Smooth muscle cell (in vitro differentiated cells): ENCODE results near the gene DENND11. TPM values are rescaled to one million over a fixed set of nuclear protein-coding genes. Genes with fewer than 3 reads are reported as not detected.

Source experiments
- DNase-seq: peaks from one replicate; lab custom pipeline; 2025; ENCODE audit not compliant: unreplicated experiment; lab: John Stamatoyannopoulos, UW
- H2AFZ ChIP-seq: fragments of 200-600 bp; sonication (generic); 2 replicates; pipeline ENCODE4 v1.6.0; 2016; ENCODE audit warnings: antibody characterized with exemption, low read depth, mild to moderate bottlenecking
- H3F3A ChIP-seq: fragments of 200-600 bp; sonication (generic); 2 replicates; pipeline ENCODE4 v1.6.0; 2017; ENCODE audit warnings: antibody characterized with exemption, low read depth
- H3K27ac ChIP-seq: fragments of 200-600 bp; sonication (generic); 2 replicates; pipeline ENCODE4 v1.5.1; 2016; ENCODE audit warnings: low read depth, mild to moderate bottlenecking
- H3K27me3 ChIP-seq: fragments of 200-600 bp; sonication (generic); 2 replicates; pipeline ENCODE4 v1.6.1; 2016; ENCODE audit warnings: low read depth, mild to moderate bottlenecking
- H3K36me3 ChIP-seq: fragments of 200-600 bp; sonication (generic); 2 replicates; pipeline ENCODE4 v1.5.1; 2016; ENCODE audit warnings: low read depth
- H3K4me1 ChIP-seq: fragments of 200-600 bp; sonication (generic); 2 replicates; pipeline ENCODE4 v1.5.1; 2016; ENCODE audit warnings: low read depth
- H3K4me2 ChIP-seq: fragments of 200-600 bp; sonication (generic); 2 replicates; pipeline ENCODE4 v1.6.0; 2016; ENCODE audit warnings: mild to moderate bottlenecking
- H3K4me3 ChIP-seq: fragments of 200-600 bp; sonication (generic); 2 replicates; pipeline ENCODE4 v1.5.1; 2016; ENCODE audit warnings: mild to moderate bottlenecking
- H3K79me2 ChIP-seq: fragments of 200-600 bp; sonication (generic); 2 replicates; pipeline ENCODE4 v1.6.0; 2016; ENCODE audit warnings: low read depth, mild to moderate bottlenecking
- H3K9ac ChIP-seq: fragments of 200-600 bp; sonication (generic); 2 replicates; pipeline ENCODE4 v1.6.0; 2016; ENCODE audit warnings: low read depth
- H3K9me3 ChIP-seq: fragments of 200-600 bp; sonication (generic); replicated peaks from 2 replicates; pipeline ENCODE4 v1.5.1; 2016; ENCODE audit warnings: low read depth
- H4K20me1 ChIP-seq: fragments of 200-600 bp; sonication (generic); 2 replicates; pipeline ENCODE4 v1.6.0; 2016; ENCODE audit warnings: low read depth
- CTCF ChIP-seq: fragments of 200-600 bp; sonication (generic); IDR thresholded peaks from 2 replicates; pipeline ENCODE4 v1.5.1; 2017; ENCODE audit warnings: borderline replicate concordance, mild to moderate bottlenecking, antibody characterized with exemption; ENCODE audit not compliant: insufficient read depth, poor library complexity, severe bottlenecking
- WGBS: methylation state at CpG from one replicate; pipeline ENCODE4 v1.1.7; 2016; ENCODE audit warnings: low lambda C conversion rate; 5-methylcytosine and 5-hydroxymethylcytosine counted together
- polyA plus RNA-seq: library from polyadenylated mRNA; unstranded; fragments of >200 nt; fragmentation: Nextera tagmentation; extraction: Ambion mirVana; gene quantifications from 2 replicates; pipeline ENCODE4 v1.2.1, GENCODE V29; 2016
- total RNA-seq: library from RNA; depleted of rRNA; stranded (reverse); fragments of >200 nt; gene quantifications from 2 replicates; pipeline ENCODE4 v1.2.3, GENCODE V29; 2014

DENND11 gene
- total and polyA plus RNA-seq, 2 experiments from 2014 or later = 3.2 to 9.3 TPM

GRCh38 chr7:141742229-141742628 is 40.3 kb upstream of the DENND11 start:
- H3F3A ChIP-seq = no peaks in the 10 kb centered on the region
- H3K36me3 ChIP-seq = peaks cover 32% of the 10 kb centered on the region
- H3K9ac ChIP-seq = no peak overlapping the region
- H3K27ac ChIP-seq = no peak overlapping the region
- H2AFZ ChIP-seq = no peak overlapping the region
- peaks cover 28% of the 10 kb centered on the region for H3K79me2 ChIP-seq
- H3K4me2 ChIP-seq = no peak overlapping the region
- peaks cover 11% of the 10 kb centered on the region for H3K4me1 ChIP-seq
- no peaks in the 10 kb centered on the region for H3K9me3 ChIP-seq
- H3K4me3 ChIP-seq = no peak overlapping the region
- DNase-seq = no peak
- no peaks in the 10 kb centered on the region for H4K20me1 ChIP-seq
- WGBS = 66% methylated on average over 1 of the region's 1 CpG
- TF ChIP-seq CTCF = no peak
- no peaks in the 10 kb centered on the region for H3K27me3 ChIP-seq

- no peak for DNase-seq
- Histone ChIP-seq H3F3A (no peaks in the 10 kb centered on the region), H3K27me3 (no peaks in the 10 kb centered on the region), H3K79me2 (peaks cover 28% of the 10 kb centered on the region), H3K4me2 (peak overlapping the region; percentile 88), H3K9me3 (no peaks in the 10 kb centered on the region), H3K4me1 (peaks cover 11% of the 10 kb centered on the region), H3K27ac (no peak overlapping the region), H3K4me3 (peak overlapping the region; percentile 84), H3K9ac (peak overlapping the region; percentile 79), H3K36me3 (peaks cover 11% of the 10 kb centered on the region), H2AFZ (no peak overlapping the region), H4K20me1 (no peaks in the 10 kb centered on the region)
- no peak for TF ChIP-seq CTCF
- 86% methylated on average over 3 of the region's 3 CpGs for WGBS
These were observed 37.3 kb upstream of the DENND11 start for GRCh38 chr7:141739250-141739649.

GRCh38 chr7:141738592-141739013 is 36.6 kb upstream of the DENND11 start:
- TF ChIP-seq CTCF = no peak
- WGBS = 1% methylated on average over 6 of the region's 6 CpGs

GRCh38 chr7:141737836-141738591 is 36.0 kb upstream of the DENND11 start, which contains the start of gene SSBP1:
Gene SSBP1, plus strand, starts transcription at chr7:141738358. Its CDS starts 809 bp downstream, at chr7:141739167.
- Histone ChIP-seq H2AFZ (peak within 1 kb of the TSS; percentile 92), H4K20me1 (no peaks in the 10 kb centered on the region), H3K27ac (peak within 1 kb of the TSS; percentile 73), H3K4me3 (peak within 1 kb of the TSS; percentile 84), H3K36me3 (no peaks in the 10 kb centered on the region), H3K27me3 (no peaks in the 10 kb centered on the region), H3F3A (no peaks in the 10 kb centered on the region), H3K79me2 (peaks cover 28% of the 10 kb centered on the region), H3K4me2 (peak within 1 kb of the TSS; percentile 90), H3K9me3 (no peaks in the 10 kb centered on the region), H3K9ac (peak within 1 kb of the TSS; percentile 79), H3K4me1 (peaks cover 11% of the 10 kb centered on the region)
- peak; percentile 52 for DNase-seq
- TF ChIP-seq CTCF = peak; percentile 74
- 3% methylated on average over 46 of the region's 46 CpGs for WGBS

More at GRCh38 chr7:141738592-141739013, 36.6 kb upstream of the DENND11 start:
- no peaks in the 10 kb centered on the region for H3K9me3 ChIP-seq
- peak overlapping the region; percentile 84 for H3K4me3 ChIP-seq
- H3K4me1 ChIP-seq = peaks cover 11% of the 10 kb centered on the region
- H4K20me1 ChIP-seq = no peaks in the 10 kb centered on the region
- H3F3A ChIP-seq = no peaks in the 10 kb centered on the region
- H3K27ac ChIP-seq = peak overlapping the region; percentile 73
- H3K27me3 ChIP-seq = no peaks in the 10 kb centered on the region
- peak overlapping the region; percentile 79 for H3K9ac ChIP-seq
- no peak for DNase-seq
- H2AFZ ChIP-seq = peak overlapping the region; percentile 92
- peaks cover 28% of the 10 kb centered on the region for H3K79me2 ChIP-seq
- peak overlapping the region; percentile 88 for H3K4me2 ChIP-seq
- H3K36me3 ChIP-seq = peaks cover 5% of the 10 kb centered on the region
